ENCODE data around the gene SLC32A1.

Gene SLC32A1

DNA sequence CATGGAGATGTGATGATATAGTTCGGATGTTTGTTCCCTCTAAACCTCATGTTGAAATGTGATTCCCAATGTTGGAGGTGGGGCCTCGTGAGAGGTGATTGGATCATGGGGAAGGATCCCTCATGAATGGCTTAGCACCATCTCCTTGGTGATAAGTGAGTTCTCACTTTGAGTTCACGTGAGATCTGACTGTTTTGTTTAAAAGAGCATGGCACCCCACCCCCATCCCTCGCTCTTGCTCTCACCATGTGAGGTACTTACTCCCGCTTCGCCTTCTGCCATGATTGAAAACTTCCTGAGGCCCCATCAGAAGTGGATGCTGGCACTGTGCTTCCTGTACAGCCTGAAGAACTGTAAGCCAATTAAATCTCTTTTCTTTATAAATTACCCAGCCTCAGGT is 10.9 kb downstream of the SLC32A1 start:
- no peak for DNase-seq (ENCODE audit: low read depth, low spot score)
- Histone ChIP-seq H3K27ac (no peak overlapping the region), H3K4me3 (no peak overlapping the region), H3K9ac (ENCODE audit: insufficient read length) (no peak overlapping the region), H3K9me3 (ENCODE audit: low read depth, low read length) (no peaks in the 10 kb centered on the region), H3K36me3 (ENCODE audit: insufficient read depth, low read length) (no peaks in the 10 kb centered on the region)
- no peak for TF ChIP-seq POLR2AphosphoS5 (IDR thresholded peaks at IDR 0.05; ENCODE audit: borderline replicate concordance, low read depth, low read length)
- TF ChIP-seq EZH2 (IDR thresholded peaks at IDR 0.05) = no peak
- TF ChIP-seq FOXP2 (optimal IDR thresholded peaks at IDR 0.05; ENCODE audit: control extremely low read depth, extremely low read length, insufficient read depth) = no peak

GRCh38 chr20:38737887-38738286 is 13.6 kb downstream of the SLC32A1 start:
- no peak for TF ChIP-seq FOXP2 (optimal IDR thresholded peaks at IDR 0.05; ENCODE audit: control extremely low read depth, extremely low read length, insufficient read depth)
- TF ChIP-seq POLR2AphosphoS5 (IDR thresholded peaks at IDR 0.05; ENCODE audit: borderline replicate concordance, low read depth, low read length) = no peak
- TF ChIP-seq EZH2 (IDR thresholded peaks at IDR 0.05) = no peak
- no peak overlapping the region for H3K4me3 ChIP-seq

DNA sequence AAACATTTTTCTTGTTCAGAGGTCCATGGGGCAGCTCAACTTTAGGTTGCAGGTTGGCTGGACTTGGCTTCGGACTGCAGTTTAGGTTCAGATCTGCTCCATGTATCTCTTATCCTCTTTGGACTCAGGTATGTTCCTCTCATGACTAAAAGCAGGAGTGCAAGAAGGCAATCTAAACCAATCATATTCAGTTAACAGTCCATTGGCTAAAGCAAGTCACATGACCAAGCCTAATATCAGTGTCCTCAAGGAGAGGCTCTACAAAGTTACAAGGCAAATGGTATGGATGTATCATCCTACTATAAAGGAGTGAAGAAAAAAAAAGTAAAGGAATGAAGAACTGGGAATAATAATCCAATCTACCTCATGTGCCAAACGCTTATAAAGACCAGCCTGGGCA is 21.5 kb downstream of the SLC32A1 start:
- DNase-seq (ENCODE audit: low read depth, low spot score) = no peak
- no peak for TF ChIP-seq EZH2 (IDR thresholded peaks at IDR 0.05)
- no peak for TF ChIP-seq FOXP2 (optimal IDR thresholded peaks at IDR 0.05; ENCODE audit: control extremely low read depth, extremely low read length, insufficient read depth)
- TF ChIP-seq POLR2AphosphoS5 (IDR thresholded peaks at IDR 0.05; ENCODE audit: borderline replicate concordance, low read depth, low read length) = no peak

More at GRCh38 chr20:38737887-38738286, 13.6 kb downstream of the SLC32A1 start:
- Histone ChIP-seq H3K27ac (no peak overlapping the region), H3K9me3 (ENCODE audit: low read depth, low read length) (no peaks in the 10 kb centered on the region), H3K36me3 (ENCODE audit: insufficient read depth, low read length) (no peaks in the 10 kb centered on the region), H3K9ac (ENCODE audit: insufficient read length) (no peak overlapping the region)
- DNase-seq (ENCODE audit: low read depth, low spot score) = no peak

GRCh38 chr20:38747495-38748096 is 23.3 kb downstream of the SLC32A1 start:
- H3K36me3 ChIP-seq (ENCODE audit: insufficient read depth, low read length) = peaks cover 19% of the 10 kb centered on the region
- H3K4me3 ChIP-seq = peak overlapping the region; percentile 93
- TF ChIP-seq POLR2AphosphoS5 (IDR thresholded peaks at IDR 0.05; ENCODE audit: borderline replicate concordance, low read depth, low read length) (no peak), EZH2 (IDR thresholded peaks at IDR 0.05) (no peak), FOXP2 (optimal IDR thresholded peaks at IDR 0.05; ENCODE audit: control extremely low read depth, extremely low read length, insufficient read depth) (no peak)
- no peak overlapping the region for H3K27ac ChIP-seq
- peak overlapping the region; percentile 35 for H3K9ac ChIP-seq (ENCODE audit: insufficient read length)
- no peak for DNase-seq (ENCODE audit: low read depth, low spot score)
- H3K9me3 ChIP-seq (ENCODE audit: low read depth, low read length) = no peaks in the 10 kb centered on the region

More for the DNA sequence above, 21.5 kb downstream of the SLC32A1 start:
- Histone ChIP-seq H3K27ac (no peak overlapping the region), H3K4me3 (no peak overlapping the region), H3K36me3 (ENCODE audit: insufficient read depth, low read length) (peaks cover 2% of the 10 kb centered on the region; the same call in 1 of the 2 replicates), H3K9ac (ENCODE audit: insufficient read length) (no peak overlapping the region), H3K9me3 (ENCODE audit: low read depth, low read length) (no peaks in the 10 kb centered on the region)

- Histone ChIP-seq H3K4me3 (peak within 1 kb of the TSS; percentile 93), H3K9ac (ENCODE audit: insufficient read length) (peak within 1 kb of the TSS; percentile 85), H3K27ac (peak within 1 kb of the TSS; percentile 86; the same call in 1 of the 2 replicates), H3K36me3 (ENCODE audit: insufficient read depth, low read length) (peaks cover 22% of the 10 kb centered on the region), H3K9me3 (ENCODE audit: low read depth, low read length) (no peaks in the 10 kb centered on the region)
- DNase-seq (ENCODE audit: low read depth, low spot score) = peak; percentile 52
- TF ChIP-seq POLR2AphosphoS5 (IDR thresholded peaks at IDR 0.05; ENCODE audit: borderline replicate concordance, low read depth, low read length) (peak; percentile 83), FOXP2 (optimal IDR thresholded peaks at IDR 0.05; ENCODE audit: control extremely low read depth, extremely low read length, insufficient read depth) (no peak)
These were observed 24.0 kb downstream of the SLC32A1 start, which contains the start of gene ACTR5 for GRCh38 chr20:38748097-38748860. ACTR5 (plus strand) TSS chr20:38748460; CDS start chr20:38748479, 19 bp downstream.

GRCh38 chr20:38748861-38749149 is 24.5 kb downstream of the SLC32A1 start:
- TF ChIP-seq EZH2 (IDR thresholded peaks at IDR 0.05) (no peak), POLR2AphosphoS5 (IDR thresholded peaks at IDR 0.05; ENCODE audit: borderline replicate concordance, low read depth, low read length) (no peak), FOXP2 (optimal IDR thresholded peaks at IDR 0.05; ENCODE audit: control extremely low read depth, extremely low read length, insufficient read depth) (no peak)
- peak overlapping the region; percentile 93 for H3K4me3 ChIP-seq
- H3K27ac ChIP-seq = no peak overlapping the region
- peak overlapping the region; percentile 85 for H3K9ac ChIP-seq (ENCODE audit: insufficient read length)
- DNase-seq (ENCODE audit: low read depth, low spot score) = no peak
- H3K9me3 ChIP-seq (ENCODE audit: low read depth, low read length) = no peaks in the 10 kb centered on the region
- H3K36me3 ChIP-seq (ENCODE audit: insufficient read depth, low read length) = peaks cover 22% of the 10 kb centered on the region

- Histone ChIP-seq H3K9me3 (ENCODE audit: low read depth, low read length) (no peaks in the 10 kb centered on the region), H3K27ac (no peak overlapping the region), H3K9ac (ENCODE audit: insufficient read length) (no peak overlapping the region), H3K4me3 (no peak overlapping the region), H3K36me3 (ENCODE audit: insufficient read depth, low read length) (peaks cover 37% of the 10 kb centered on the region)
- TF ChIP-seq POLR2AphosphoS5 (IDR thresholded peaks at IDR 0.05; ENCODE audit: borderline replicate concordance, low read depth, low read length) (no peak), EZH2 (IDR thresholded peaks at IDR 0.05) (no peak), FOXP2 (optimal IDR thresholded peaks at IDR 0.05; ENCODE audit: control extremely low read depth, extremely low read length, insufficient read depth) (no peak)
- DNase-seq (ENCODE audit: low read depth, low spot score) = no peak
These were observed 27.2 kb downstream of the SLC32A1 start for GRCh38 chr20:38751360-38751976.

DNA sequence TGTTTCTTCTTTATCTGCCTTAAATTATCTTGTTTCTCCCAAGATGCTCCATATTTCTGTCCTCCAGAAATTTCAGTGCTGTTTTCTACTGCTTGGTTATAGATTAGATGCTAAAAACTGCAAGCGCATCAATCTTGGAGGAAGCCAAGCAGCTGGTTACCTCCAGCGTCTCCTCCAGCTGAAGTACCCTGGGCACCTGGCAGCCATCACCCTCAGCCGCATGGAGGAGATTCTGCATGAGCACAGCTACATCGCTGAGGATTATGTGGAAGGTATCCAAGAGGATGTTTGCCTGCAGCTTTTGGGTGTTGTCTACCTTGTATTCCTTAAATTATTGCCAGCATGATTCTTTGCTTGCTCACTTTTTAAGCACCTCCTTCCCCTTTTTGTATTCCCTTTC is 27.7 kb downstream of the SLC32A1 start:
- TF ChIP-seq EZH2 (IDR thresholded peaks at IDR 0.05) (no peak), FOXP2 (optimal IDR thresholded peaks at IDR 0.05; ENCODE audit: control extremely low read depth, extremely low read length, insufficient read depth) (no peak), POLR2AphosphoS5 (IDR thresholded peaks at IDR 0.05; ENCODE audit: borderline replicate concordance, low read depth, low read length) (no peak)
- Histone ChIP-seq H3K4me3 (no peak overlapping the region), H3K36me3 (ENCODE audit: insufficient read depth, low read length) (peaks cover 39% of the 10 kb centered on the region), H3K27ac (no peak overlapping the region), H3K9ac (ENCODE audit: insufficient read length) (no peak overlapping the region), H3K9me3 (ENCODE audit: low read depth, low read length) (no peaks in the 10 kb centered on the region)
- no peak for DNase-seq (ENCODE audit: low read depth, low spot score)
